HS-27A (cell line): ENCODE results near the gene ATP2B2.

ENCODE experiments used
- DNase-seq: peaks from one replicate; pipeline ENCODE4 v3.0.0-alpha.2; 2012; ENCODE audit warnings: low read depth, missing footprints

ATP2B2 gene

GRCh38 chr3:10400050-10400748 is 105.2 kb downstream of the ATP2B2 start:
- DNase-seq: no peak

- no peak for DNase-seq
These were observed 105.8 kb downstream of the ATP2B2 start for GRCh38 chr3:10399634-10400033.

DNA sequence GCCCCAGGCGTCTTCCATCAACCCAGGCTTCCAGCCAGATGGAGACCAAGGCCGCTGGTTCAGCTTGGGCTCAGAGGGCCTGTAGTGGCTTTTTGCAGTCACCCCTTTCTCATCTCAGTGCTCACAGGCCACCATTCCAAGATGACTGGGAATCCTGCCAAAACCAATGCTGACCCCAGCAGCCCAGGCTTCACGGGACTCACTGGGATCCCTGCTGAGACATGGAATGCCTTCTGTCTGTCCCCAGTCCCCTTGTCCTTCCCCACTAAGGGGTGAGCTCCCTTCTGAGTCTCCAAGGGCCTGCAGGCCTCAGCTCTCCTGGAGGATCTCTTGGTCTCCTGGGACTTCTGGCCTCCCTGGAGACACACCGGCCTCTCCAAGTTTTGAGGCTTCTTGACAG is 107.0 kb downstream of the ATP2B2 start:
- DNase-seq: no peak

- no peak for DNase-seq
These were observed 107.5 kb downstream of the ATP2B2 start for GRCh38 chr3:10397879-10398278.

DNA sequence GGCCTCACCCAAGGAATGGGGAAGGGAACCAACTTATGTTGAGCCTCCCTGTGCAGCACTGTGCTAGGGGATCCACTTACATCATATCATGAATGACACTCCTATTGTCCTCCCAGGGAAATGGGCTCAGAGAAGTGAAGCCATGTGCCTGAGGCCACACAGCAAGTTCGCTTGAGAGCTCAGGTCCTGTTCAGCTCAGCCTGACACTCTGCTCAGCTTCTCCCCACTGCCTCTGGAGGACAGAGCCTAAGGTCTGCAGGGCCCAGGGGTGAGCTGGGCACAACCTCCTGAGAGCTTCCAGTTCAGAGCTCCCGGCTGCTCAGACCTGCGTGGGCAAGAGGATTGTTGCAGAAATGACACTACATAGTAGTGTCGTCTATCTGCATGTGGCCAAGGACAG is 108.5 kb downstream of the ATP2B2 start:
- DNase-seq: no peak

GRCh38 chr3:10396083-10396482 is 109.3 kb downstream of the ATP2B2 start:
- no peak for DNase-seq

GRCh38 chr3:10395671-10396070 is 109.7 kb downstream of the ATP2B2 start:
- DNase-seq: no peak

DNA sequence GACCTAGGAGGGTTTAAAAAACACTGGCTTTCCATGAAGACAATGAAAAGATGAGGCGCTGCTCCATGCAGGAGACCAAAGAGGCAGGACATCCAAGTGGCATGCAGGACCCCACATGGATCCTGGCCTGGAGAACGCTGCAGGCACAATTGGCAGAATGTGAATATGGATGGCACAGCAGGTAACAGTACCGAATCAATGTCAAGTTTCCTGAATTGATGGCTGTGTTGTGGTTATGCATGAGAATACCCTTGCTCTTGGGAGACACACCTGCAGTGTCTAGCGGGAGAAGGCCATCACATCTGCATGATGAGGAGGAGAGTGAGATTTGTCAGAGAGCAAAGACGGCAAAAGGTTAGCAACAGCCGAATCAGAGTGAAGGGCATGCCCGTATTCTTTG is 110.2 kb downstream of the ATP2B2 start:
- no peak for DNase-seq

DNA sequence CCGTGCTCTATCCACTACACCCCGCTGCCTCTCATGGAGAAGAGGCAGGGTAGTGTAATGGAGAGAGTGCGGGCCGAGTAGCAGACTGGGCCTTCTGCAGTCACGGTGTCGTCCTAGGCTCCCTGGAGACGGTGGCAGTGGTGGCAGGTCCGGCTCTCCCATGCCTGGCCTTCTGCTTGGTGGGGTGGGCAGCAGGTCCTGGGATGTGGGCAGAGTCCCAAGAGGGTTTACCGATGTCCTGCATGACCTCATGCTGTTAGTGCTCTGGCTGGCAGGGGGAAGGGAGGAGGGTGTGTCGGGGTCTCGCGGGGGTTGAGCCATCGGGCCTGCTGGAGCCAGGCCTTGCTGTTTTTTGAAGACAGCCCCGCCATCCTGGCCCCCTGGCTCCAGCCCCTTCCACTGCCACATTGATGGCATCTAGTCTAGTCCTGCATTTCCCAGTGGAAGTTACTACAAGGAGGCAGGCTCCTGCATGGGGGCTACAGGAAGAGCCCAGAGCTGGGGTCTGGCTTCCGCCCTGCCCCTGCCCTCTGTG is 110.8 kb downstream of the ATP2B2 start:
- DNase-seq: no peak

DNA sequence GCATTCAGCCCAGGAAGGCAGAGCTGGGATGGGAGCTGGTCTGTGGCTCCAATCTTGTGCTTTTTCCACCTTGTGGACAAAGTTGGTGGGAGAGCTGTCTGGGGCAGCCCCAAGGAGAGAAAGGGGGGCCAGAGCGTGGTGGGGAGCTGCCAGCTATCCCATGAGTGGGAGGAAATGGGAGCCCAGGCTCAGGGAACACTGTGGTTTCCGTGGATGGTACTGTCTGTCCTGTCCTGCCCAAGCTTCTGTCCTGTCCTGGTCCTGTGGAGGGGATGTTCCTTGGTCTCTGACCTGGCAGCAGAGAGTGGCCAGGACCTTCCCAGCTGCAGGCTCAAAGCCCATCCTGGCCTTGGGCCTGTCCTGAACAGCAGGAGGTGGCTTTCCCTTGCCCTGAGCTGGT is 111.9 kb downstream of the ATP2B2 start:
- DNase-seq: no peak

DNA sequence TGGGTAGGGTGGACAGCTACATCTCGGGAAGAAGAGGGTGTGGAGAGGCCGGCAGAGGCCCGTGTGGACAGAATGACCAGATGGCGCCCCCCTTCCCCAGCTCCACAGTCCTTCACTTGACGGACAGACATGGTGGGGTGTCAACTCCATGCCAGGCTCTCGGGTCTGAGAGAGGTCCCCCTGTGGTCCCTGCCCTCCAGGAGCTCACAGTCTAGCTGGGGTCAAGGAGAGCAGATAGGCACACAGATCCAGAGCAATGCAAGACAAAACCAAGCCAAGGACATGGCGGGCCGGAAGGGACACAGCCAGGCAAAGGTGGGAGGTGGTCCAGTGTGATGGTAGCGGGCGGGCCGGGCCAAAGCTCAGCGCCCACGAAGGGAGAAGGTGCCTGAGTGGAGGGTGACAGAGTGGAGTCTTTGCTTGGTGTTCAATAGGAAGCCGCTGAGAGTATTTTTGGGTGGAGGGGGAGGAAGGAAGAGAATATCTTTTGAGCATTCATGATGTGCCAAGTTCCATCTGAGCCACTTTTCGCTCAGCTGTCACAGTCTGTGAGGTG is 112.4 kb downstream of the ATP2B2 start:
- no peak for DNase-seq

DNA sequence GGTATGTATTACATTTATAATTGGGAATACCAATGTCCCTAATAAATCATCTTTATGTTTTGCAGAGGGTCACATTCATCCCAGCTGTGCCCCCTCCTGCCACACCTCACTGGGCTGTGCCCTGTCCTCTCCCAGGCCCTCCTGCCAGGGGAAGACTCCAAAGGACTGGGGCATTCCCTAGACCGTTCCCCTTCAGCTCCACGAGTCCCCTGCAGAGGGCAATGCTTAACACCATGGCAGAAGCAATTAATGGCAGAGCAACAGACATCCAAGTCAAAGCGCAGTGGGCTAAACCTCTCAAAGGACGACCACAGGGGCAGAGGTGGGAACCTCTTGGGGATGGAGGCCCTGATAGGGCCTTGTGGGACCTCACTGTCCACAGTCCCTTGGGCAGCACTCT is 113.1 kb downstream of the ATP2B2 start:
- DNase-seq: no peak

DNA sequence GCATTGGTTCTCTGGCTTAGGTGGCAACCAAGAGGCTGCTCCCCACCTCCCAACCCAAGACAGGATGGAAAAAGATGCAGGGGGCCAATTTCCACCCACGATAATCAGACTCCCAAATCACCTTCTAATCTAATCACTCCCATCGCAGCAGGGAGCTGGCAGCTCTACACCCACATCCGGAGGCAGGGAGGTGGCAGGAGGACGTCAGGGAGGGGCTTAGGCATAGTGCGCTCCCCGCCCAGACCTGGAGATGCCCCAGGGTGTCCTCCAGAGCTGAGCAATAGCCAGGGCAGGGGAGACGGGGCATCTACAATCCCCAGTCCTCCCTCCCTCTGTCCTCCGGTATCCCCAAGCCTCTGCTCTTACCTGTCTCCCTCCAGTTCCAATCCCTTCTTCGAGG is 114.0 kb downstream of the ATP2B2 start:
- DNase-seq: no peak

GRCh38 chr3:10390641-10391373 is 114.6 kb downstream of the ATP2B2 start:
- no peak for DNase-seq

GRCh38 chr3:10389995-10390394 is 115.4 kb downstream of the ATP2B2 start:
- no peak for DNase-seq

DNA sequence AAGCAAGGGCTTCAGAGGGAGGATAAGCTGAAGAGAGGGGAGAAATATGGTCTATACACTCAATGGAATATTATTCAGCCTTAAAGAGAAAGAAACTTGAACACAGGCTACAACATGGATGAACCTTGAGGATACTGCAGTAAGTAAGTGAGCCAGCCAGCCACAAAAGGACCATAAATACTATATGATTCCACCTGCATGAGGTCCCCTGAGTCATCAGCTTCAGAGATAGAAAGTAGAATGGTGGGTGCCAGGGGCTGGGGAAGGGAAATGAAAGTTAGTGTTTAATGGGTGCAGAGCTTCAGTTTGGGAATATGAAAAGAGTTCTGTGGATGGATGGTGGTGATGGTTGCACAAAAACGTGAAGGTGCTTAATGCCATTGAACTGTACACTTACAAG is 116.0 kb downstream of the ATP2B2 start:
- DNase-seq: no peak

DNA sequence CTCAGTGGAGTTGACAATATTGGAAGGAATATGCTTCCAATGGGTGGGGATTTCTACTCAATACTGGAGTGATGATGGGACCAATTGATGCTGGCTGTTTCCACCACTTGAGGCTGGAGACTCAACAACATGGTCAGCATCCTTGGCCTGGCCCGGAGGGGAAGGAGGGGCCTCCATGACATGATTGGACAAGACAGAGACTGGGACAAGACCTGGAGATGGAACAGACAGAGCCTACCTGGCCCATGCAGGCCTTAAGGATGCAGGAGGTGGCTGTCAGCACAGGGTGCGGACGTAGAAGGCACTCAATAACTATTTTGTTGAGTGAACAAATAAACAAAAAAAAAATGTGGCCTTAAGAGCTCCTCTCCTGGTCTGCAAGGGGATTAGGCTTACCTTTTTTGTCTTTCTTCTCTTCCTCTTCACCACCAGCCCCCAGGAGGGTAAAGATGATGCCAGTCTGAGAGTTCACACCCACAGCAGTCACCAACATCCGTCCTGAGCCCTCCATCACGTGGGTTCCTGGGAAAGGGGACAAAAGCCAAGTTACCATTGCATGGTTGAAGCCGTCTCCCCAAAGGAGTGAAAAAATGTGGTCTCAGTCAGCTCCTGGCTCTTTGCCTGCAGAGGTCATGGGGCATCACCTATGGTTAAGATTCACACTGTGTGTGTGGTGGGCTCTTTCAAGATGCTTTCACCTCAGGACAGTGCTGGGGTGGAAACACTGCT is 117.3 kb downstream of the ATP2B2 start:
- peak; percentile 26 for DNase-seq

DNA sequence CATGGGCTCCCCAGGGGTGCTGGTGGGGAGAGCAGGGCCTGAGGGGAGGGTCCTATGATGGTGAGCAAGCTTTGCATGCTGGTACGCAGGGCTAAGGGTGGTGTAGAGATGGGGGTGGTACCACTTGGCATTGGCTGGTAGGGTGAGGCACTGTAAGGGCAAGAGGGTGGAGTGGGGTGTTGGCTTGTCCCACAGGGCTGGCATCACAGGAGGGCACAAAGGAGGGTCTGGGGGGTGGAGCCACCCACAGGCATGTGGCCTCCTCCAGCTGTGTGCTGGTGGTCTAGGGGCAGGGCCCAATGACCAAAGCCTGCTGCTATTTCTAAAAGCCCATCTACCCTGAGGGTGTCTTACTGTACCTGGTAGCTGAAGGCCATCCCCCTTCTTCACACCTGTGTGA is 119.3 kb downstream of the ATP2B2 start:
- no peak for DNase-seq

DNA sequence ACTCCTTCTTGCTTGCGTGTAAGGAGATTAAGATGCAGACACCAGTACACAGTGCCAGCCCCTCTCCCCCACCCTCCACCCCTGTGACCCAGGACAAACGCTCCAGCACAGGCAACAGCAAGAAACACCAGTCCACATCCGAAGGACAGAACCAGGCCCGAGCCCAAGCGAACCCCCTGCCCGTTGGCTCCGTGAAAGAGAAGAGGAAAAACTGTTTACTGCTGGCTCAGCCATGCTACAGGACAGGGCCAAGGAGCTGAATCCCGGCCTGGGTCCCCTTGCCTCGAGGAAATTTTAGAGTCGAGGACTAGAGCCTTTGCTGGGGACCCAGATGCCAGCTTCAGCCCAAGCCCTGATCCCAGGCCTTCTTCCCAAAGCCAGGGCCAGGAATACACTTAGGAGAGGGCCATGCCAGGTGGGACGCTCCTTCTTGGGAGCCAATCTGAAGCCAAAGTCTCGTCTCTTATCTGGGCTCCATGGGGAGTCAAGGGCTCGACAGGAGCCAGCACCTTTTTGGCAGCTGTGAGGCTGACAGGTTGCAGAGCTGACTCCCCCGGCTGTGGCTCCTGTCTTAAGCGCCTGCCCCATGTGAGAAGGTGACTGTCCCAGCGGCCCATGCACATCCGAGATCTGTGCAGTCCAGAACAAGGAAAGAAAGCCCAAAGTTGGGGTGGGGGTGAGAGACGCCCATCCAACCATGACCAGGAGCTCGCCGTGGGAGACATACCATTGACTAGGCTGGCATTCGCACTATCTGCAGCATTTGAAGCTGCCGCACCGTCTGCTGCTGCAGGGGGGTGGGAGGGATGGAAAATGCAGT is 120.6 kb downstream of the ATP2B2 start:
- DNase-seq: no peak

- no peak for DNase-seq
These were observed 121.5 kb downstream of the ATP2B2 start for GRCh38 chr3:10383850-10384248.
